ENCODE data around the gene FBXW11. TPM values are rescaled to one million over a fixed set of nuclear protein-coding genes. Genes with fewer than 3 reads are reported as not detected.

Gene FBXW11
- total RNA-seq, 1 experiment from 2014 or later = 50.6 TPM

DNA sequence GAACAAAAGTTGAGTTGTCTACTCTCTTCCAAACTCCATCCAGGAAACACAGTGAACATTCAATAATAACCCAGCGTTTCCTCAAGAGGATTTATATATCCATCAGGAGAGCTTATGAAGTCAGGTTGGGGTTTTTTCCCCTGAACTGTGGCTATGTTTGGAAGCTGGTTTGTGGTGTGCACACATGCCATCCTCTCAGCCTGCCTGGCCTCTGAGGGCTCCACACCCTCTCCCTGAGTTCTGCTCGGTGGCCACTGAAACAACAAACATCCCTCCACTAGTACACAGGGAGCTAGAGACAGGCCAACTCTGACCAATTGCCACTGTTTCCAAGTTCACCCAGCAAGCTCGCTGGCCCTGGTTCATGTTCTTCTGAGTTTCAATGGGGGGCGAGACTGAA is 185.2 kb downstream of the FBXW11 start:
- no peak for DNase-seq (ENCODE audit: low read depth, low spot score)
- in situ Hi-C loops (cut with HindIII; ENCODE audit: low pct_unique_long_range_greater_than_20kb, low sequenced_read_pairs) = no loop called here

DNA sequence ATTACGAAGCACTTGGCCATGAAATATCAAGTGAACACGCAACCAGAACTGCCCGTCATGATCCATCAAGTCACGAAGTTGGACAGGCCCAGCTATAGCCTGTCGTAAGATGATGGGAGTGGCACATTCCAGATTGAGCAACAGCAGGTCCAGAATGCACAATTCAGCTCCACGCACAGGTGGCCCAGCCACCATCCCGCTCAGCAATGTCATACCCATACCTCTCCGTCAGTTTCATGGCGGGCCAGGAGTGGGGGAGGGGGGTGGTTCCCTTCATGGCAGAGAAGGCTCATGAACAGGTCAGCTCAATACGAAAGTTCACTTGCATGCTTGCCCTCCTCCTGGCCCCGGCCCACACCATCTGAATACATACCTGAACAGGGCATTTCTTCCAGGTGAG is 185.9 kb downstream of the FBXW11 start:
- in situ Hi-C loops (cut with HindIII; ENCODE audit: low pct_unique_long_range_greater_than_20kb, low sequenced_read_pairs) = no loop called here
- no peak for DNase-seq (ENCODE audit: low read depth, low spot score)

DNA sequence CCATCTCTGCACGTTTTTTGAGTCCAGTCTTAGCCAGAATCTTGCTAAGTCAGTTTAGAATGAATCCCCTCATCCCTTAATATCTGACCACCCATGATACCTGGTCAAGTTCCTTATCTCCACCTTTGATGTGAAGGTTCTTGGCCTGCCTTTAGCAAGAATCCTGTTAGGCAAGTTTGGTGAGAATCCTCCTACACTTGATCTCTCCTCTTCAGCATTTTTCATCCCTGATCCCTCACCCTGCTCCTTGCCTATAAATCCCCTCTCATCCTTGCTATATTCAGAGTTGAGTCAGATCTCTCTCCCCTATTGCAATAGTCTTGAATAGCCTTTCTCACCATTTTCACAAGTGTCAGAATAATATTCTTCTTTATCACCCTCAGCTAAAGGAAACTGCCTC is 189.8 kb downstream of the FBXW11 start:
- DNase-seq (ENCODE audit: low read depth, low spot score) = no peak
- in situ Hi-C loops (cut with HindIII; ENCODE audit: low pct_unique_long_range_greater_than_20kb, low sequenced_read_pairs) = no loop called here

DNA sequence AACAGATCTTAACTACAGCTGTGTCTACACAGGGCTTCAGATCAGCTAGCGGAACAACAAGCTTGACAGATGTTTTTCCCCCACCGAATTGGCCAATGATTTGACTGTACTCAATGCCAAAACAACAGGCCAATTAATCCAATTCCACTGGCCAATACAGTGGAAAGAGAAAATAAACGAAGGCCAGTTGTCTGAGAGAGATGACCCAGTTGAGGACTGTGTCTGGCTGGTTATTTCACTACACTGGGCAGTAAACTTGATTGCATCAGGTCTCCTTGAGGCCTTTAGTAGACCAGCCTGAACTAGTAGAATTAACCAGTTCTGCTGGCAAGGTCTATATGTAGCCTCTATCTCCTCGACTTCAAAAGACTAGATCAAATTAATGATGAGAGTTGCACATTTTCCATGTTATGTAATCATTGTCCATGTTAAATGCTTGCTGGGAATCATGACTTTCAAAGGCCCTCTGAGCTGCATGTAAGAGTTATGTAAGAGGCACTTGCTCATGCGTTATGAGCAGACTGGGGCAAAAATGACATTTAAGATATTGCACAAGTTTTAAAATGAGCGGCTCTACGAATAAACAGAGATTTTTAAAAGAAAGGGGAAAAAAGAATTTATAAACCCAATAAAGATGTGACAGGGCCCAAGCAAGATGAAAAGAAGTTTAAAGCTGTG is 192.5 kb downstream of the FBXW11 start:
- no peak for DNase-seq (ENCODE audit: low read depth, low spot score)
- in situ Hi-C loops (cut with HindIII; ENCODE audit: low pct_unique_long_range_greater_than_20kb, low sequenced_read_pairs) = no loop called here

DNA sequence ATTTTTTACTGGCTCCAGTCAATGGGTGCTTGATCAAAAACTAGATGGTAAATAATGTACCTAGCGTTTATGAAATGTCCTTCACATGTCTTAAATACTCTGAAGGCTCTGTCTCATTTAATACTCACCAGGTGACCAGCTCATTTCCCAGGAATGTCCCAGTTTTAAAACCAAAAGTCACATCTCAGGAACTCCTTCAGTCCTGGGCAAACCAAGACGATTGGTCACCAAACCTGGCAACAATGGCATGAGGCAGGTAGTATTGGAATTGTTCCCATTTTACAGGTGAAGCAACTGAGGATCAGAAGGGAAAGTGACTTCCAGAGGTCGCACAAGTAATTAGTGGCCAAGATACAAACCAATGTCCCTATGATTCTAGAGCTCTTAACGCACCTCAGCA is 193.2 kb downstream of the FBXW11 start:
- DNase-seq (ENCODE audit: low read depth, low spot score) = no peak
- in situ Hi-C loops (cut with HindIII; ENCODE audit: low pct_unique_long_range_greater_than_20kb, low sequenced_read_pairs) = no loop called here

Other genes with a start within 250 kb of the FBXW11 start
- not detected in 2 replicates for gene SMIM23, start 220.8 kb downstream of the FBXW11 start, total RNA-seq (2014; rRNA removed; shearing (Covaris generic))
- gene STK10, start 181.6 kb upstream of the FBXW11 start, total RNA-seq (2014; rRNA removed; shearing (Covaris generic)) = 20.0 and 24.3 TPM in 2 replicates
- not detected in 2 replicates for gene EFCAB9, start 187.5 kb upstream of the FBXW11 start, total RNA-seq (2014; rRNA removed; shearing (Covaris generic))